KMS-11 (cell line): ENCODE measurements around the gene DLGAP1.

Experiments
- H2AFZ ChIP-seq: fragments of 200-600 bp; sonication (generic); 2 replicates; pipeline ENCODE4 v1.6.1; 2016; ENCODE audit warnings: antibody characterized with exemption, mixed run types, low read depth
- H3K27ac ChIP-seq: fragments of 200-600 bp; sonication (generic); 2 replicates; pipeline ENCODE4 v1.6.1; 2016; ENCODE audit warnings: mild to moderate bottlenecking, mixed run types
- H3K27me3 ChIP-seq: fragments of 200-600 bp; sonication (generic); 2 replicates; pipeline ENCODE4 v1.6.1; 2017; ENCODE audit warnings: mild to moderate bottlenecking, low read depth, mixed run types, moderate library complexity; ENCODE audit not compliant: insufficient read depth
- H3K36me3 ChIP-seq: fragments of 200-600 bp; sonication (generic); 2 replicates; pipeline ENCODE4 v1.6.1; 2017; ENCODE audit warnings: mild to moderate bottlenecking, mixed run types; ENCODE audit not compliant: insufficient read depth
- H3K4me1 ChIP-seq: fragments of 200-600 bp; sonication (generic); 2 replicates; pipeline ENCODE4 v1.6.1; 2016; ENCODE audit warnings: mild to moderate bottlenecking, low read depth, mixed run types; ENCODE audit not compliant: poor library complexity, severe bottlenecking
- H3K4me2 ChIP-seq: fragments of 200-600 bp; sonication (generic); 2 replicates; pipeline ENCODE4 v1.7.0; 2016; ENCODE audit warnings: mild to moderate bottlenecking, mixed run types
- H3K4me3 ChIP-seq: fragments of 200-600 bp; sonication (generic); IDR thresholded peaks from 2 replicates; pipeline ENCODE4 v1.6.1; 2017; ENCODE audit warnings: low read depth, low read length, mixed read lengths; ENCODE audit not compliant: insufficient read depth
- H3K79me2 ChIP-seq: fragments of 200-600 bp; sonication (generic); 2 replicates; pipeline ENCODE4 v1.6.1; 2016; ENCODE audit warnings: low read depth, mixed run types; ENCODE audit not compliant: insufficient read depth
- H3K9ac ChIP-seq: fragments of 200-600 bp; sonication (generic); 2 replicates; pipeline ENCODE4 v1.6.1; 2016; ENCODE audit warnings: mild to moderate bottlenecking, mixed run types
- H4K20me1 ChIP-seq: fragments of 200-600 bp; sonication (generic); 2 replicates; pipeline ENCODE4 v1.6.1; 2016; ENCODE audit warnings: mild to moderate bottlenecking, mixed run types; ENCODE audit not compliant: insufficient read depth
- TF ChIP-seq, protein P1 (sequence below): fragments of 200-600 bp; sonication (generic); conservative IDR thresholded peaks from 2 replicates; pipeline ENCODE4 v1.6.1; 2017; ENCODE audit warnings: low read depth, mild to moderate bottlenecking, antibody characterized with exemption, low read length, moderate library complexity, mixed read lengths

Gene DLGAP1

DNA sequence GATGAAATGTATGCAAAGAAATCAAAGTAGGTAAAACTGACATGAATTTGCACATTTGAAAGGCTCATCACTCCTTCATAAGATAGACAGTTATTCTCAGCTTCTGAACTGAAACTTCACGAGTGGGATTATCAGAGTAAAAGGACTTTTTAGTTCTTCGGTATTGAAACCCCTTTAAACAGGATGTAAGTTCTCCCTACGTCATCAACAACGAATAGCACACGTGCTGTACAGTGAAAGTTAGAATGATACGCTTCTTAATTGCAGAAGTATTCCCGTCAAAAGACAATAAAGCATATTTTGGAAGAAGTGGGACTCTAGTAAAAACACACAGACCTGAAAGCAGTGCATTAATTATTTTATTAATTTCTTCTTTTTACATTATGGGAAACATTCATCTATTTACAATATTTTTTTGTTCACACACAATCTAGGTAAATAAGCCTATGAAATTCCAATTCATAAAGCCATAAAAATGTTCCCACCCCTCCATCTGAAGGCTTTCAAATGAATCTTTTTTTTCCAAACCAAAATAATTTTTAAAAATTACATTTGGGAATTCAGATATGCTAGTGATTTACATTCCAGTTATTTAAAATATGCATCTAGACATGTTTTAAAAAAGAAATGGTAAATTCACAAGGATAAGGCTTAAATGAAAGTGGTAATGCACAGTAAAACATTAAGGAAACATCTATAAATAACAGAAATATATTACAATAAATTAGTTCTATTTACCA, 959.2 kb downstream of the DLGAP1 start:
- Histone ChIP-seq H3K9ac (no peak overlapping the region), H3K4me3 (no peak overlapping the region), H3K36me3 (no peaks in the 10 kb centered on the region), H3K79me2 (no peaks in the 10 kb centered on the region), H3K27ac (no peak overlapping the region), H2AFZ (no peak overlapping the region), H4K20me1 (no peaks in the 10 kb centered on the region), H3K27me3 (no peaks in the 10 kb centered on the region), H3K4me1 (no peaks in the 10 kb centered on the region), H3K4me2 (no peak overlapping the region)
- TF ChIP-seq, protein P1, sequence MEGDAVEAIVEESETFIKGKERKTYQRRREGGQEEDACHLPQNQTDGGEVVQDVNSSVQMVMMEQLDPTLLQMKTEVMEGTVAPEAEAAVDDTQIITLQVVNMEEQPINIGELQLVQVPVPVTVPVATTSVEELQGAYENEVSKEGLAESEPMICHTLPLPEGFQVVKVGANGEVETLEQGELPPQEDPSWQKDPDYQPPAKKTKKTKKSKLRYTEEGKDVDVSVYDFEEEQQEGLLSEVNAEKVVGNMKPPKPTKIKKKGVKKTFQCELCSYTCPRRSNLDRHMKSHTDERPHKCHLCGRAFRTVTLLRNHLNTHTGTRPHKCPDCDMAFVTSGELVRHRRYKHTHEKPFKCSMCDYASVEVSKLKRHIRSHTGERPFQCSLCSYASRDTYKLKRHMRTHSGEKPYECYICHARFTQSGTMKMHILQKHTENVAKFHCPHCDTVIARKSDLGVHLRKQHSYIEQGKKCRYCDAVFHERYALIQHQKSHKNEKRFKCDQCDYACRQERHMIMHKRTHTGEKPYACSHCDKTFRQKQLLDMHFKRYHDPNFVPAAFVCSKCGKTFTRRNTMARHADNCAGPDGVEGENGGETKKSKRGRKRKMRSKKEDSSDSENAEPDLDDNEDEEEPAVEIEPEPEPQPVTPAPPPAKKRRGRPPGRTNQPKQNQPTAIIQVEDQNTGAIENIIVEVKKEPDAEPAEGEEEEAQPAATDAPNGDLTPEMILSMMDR = no peak

GRCh38 chr18:3494569-3494968, 960.5 kb downstream of the DLGAP1 start:
- TF ChIP-seq, protein P1 = no peak
- H3K27ac ChIP-seq = no peak overlapping the region
- no peaks in the 10 kb centered on the region for H3K36me3 ChIP-seq
- H2AFZ ChIP-seq = no peak overlapping the region
- no peak overlapping the region for H3K9ac ChIP-seq
- no peaks in the 10 kb centered on the region for H3K27me3 ChIP-seq
- no peaks in the 10 kb centered on the region for H4K20me1 ChIP-seq
- H3K4me3 ChIP-seq = no peak overlapping the region
- H3K4me1 ChIP-seq = no peaks in the 10 kb centered on the region
- no peaks in the 10 kb centered on the region for H3K79me2 ChIP-seq
- H3K4me2 ChIP-seq = no peak overlapping the region

DNA sequence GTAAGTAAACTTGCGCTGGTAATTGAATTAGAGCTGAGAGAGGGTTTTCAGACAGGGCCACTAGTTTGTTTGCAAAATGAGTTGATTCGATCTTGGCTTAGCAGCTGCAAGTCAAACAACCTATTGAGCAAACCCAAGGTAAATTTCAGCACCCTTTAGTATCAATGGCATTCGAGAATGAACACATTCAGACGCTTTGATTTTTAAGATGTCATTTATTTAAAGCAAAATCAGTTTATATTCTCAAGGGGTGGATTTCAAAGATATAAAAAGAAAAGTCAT, 960.9 kb downstream of the DLGAP1 start:
- no peak overlapping the region for H3K9ac ChIP-seq
- H3K27ac ChIP-seq = no peak overlapping the region

DNA sequence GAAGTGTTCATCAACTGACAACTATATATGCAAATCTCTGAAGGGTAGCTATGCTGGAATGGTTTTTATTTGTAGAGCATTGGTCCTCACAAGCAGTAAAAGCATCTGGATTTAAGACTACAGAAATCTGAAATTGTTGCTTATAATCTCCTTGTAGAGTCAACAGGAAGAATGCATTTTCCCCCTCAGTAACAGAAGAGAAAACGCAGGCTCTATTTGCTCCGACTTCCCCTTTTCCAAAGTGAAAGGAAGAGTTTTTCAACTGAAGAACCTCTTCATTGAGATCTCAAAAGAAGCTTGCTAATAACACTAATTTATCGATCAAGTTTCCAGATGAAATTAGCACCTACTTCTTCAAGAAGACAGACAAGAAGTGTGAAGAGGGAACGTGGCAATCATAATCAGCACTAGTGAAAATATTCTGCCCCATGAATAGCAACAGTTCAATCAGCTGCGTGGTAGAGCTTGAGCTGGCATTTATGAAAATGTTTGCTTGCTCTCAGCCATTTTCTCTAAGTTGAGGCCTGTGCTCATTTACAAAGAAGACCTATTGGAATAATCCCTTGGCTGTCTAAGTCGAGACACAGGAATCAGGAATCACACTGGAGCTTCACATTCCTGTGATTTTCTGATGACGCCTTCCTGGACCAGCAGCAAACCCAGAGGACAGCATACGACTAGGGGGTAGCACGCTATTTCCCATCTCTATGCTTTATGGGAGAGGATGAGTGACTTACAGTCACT, 961.4 kb downstream of the DLGAP1 start:
- no peak overlapping the region for H3K27ac ChIP-seq
- no peak overlapping the region for H3K9ac ChIP-seq
- H3K4me1 ChIP-seq = no peaks in the 10 kb centered on the region
- H3K4me3 ChIP-seq = no peak overlapping the region
- no peaks in the 10 kb centered on the region for H4K20me1 ChIP-seq
- H3K4me2 ChIP-seq = no peak overlapping the region
- TF ChIP-seq, protein P1 = no peak
- no peaks in the 10 kb centered on the region for H3K27me3 ChIP-seq
- no peak overlapping the region for H2AFZ ChIP-seq
- H3K79me2 ChIP-seq = no peaks in the 10 kb centered on the region
- no peaks in the 10 kb centered on the region for H3K36me3 ChIP-seq

More for the DNA sequence above, 960.9 kb downstream of the DLGAP1 start:
- no peaks in the 10 kb centered on the region for H3K36me3 ChIP-seq
- no peaks in the 10 kb centered on the region for H3K79me2 ChIP-seq
- no peaks in the 10 kb centered on the region for H3K4me1 ChIP-seq
- H3K4me2 ChIP-seq = no peak overlapping the region
- TF ChIP-seq, protein P1 = no peak
- H2AFZ ChIP-seq = no peak overlapping the region
- H3K4me3 ChIP-seq = no peak overlapping the region
- no peaks in the 10 kb centered on the region for H4K20me1 ChIP-seq
- H3K27me3 ChIP-seq = no peaks in the 10 kb centered on the region
